ENCODE data around the gene RGS19. TPM values are rescaled to one million over a fixed set of nuclear protein-coding genes. Genes with fewer than 3 reads are reported as not detected.

The RGS19 gene
- total and polyA plus RNA-seq, 4 donors, result 4.9 to 12.9 (median 6.3) TPM

DNA sequence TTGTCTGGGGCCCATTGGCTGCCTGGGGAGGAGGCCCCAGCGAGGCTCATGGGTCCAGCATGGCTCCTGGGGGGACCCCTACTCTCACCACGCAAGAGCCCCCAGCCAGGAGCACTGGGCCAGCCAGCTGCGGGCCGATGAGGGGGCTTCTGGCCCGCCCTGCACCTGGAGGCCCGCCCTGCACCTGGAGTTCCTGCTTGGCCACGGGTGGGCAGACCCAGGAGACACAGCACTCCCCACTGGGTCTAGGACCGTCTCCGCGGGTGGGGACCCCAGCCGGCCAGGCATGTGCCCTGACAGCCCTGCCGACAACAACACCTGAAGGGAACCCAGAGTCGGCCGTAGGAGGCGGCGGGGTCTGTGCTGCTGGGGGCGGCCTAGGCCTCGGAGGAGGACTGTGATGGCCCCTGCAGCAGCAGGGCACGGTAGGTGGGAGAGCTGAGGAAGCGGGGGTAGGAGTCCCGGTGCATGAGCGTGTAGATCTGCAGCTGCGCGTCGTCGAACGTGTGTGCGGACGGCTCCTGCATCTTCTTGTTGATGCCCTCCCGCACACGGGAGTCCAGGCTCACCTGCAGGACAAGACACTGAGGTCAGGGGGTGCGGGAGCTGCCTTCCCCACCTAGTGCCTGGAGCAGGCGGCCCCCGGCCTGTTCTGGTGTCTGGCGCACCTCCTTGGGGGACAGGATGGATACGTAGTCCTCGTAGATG is 5.7 kb downstream of the RGS19 start:
- no peak overlapping the region for H3K9ac ChIP-seq (ENCODE audit: low read depth in 1 of 2, low read length in 2 of 2)
- TF ChIP-seq GABPA (IDR thresholded peaks at IDR 0.05 in 1 of 2, conservative IDR thresholded peaks at IDR 0.05 in 1 of 2), result no peak
- TF ChIP-seq RAD21 (IDR thresholded peaks at IDR 0.05), result no peak
- TF ChIP-seq SP1 (IDR thresholded peaks at IDR 0.05), result no peak
- TF ChIP-seq YY1 (IDR thresholded peaks at IDR 0.05), result no peak
- no peak for TF ChIP-seq REST (IDR thresholded peaks at IDR 0.05)
- TF ChIP-seq RXRA (IDR thresholded peaks at IDR 0.05), result no peak
- TF ChIP-seq TAF1 (conservative IDR thresholded peaks at IDR 0.05), result no peak
- no peak for TF ChIP-seq HNF4A (conservative IDR thresholded peaks at IDR 0.05)
- no peak for TF ChIP-seq EGR1 (IDR thresholded peaks at IDR 0.05; ENCODE audit: low read depth in 2 of 2)
- TF ChIP-seq, protein P1, sequence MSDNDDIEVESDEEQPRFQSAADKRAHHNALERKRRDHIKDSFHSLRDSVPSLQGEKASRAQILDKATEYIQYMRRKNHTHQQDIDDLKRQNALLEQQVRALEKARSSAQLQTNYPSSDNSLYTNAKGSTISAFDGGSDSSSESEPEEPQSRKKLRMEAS (IDR thresholded peaks at IDR 0.05), result no peak
- no peak overlapping the region for H3K4me3 ChIP-seq (ENCODE audit: low read depth in 1 of 3, low read length in 3 of 3)
- peaks cover 0 to 12% (median 3%) of the 10 kb centered on the region in 4 donors for H3K4me1 ChIP-seq (ENCODE audit: control insufficient read depth in 4 of 4, insufficient read depth in 4 of 4, low read length in 3 of 4)
- H3K9me3 ChIP-seq (ENCODE audit: control insufficient read depth in 4 of 4, low read length in 3 of 4), result no peaks in the 10 kb centered on the region
- DNase-seq (ENCODE audit: low spot score), result no peak
- peaks cover 0 to 10% (median 0%) of the 10 kb centered on the region in 4 donors for H3K36me3 ChIP-seq (ENCODE audit: control insufficient read depth in 4 of 4, insufficient read depth in 3 of 4, low read depth in 1 of 4, low read length in 3 of 4)
- no peaks in the 10 kb centered on the region for H3K27me3 ChIP-seq (ENCODE audit: control insufficient read depth in 4 of 4, insufficient read depth in 4 of 4, low read length in 3 of 4)
- 96% methylated on average over 37 of the region's 37 CpGs for WGBS
- H3K27ac ChIP-seq (ENCODE audit: low read depth in 1 of 2, low read length in 2 of 2), result no peak overlapping the region

GRCh38 chr20:64072498-64073063 is 6.7 kb downstream of the RGS19 start:
- no peak overlapping the region for H3K4me3 ChIP-seq (ENCODE audit: low read depth in 1 of 3, low read length in 3 of 3)
- no peak overlapping the region for H3K9ac ChIP-seq (ENCODE audit: low read depth in 1 of 2, low read length in 2 of 2)
- 92% methylated on average over 14 of the region's 14 CpGs for WGBS
- H3K9me3 ChIP-seq (ENCODE audit: control insufficient read depth in 4 of 4, low read length in 3 of 4), result no peaks in the 10 kb centered on the region
- no peak for DNase-seq (ENCODE audit: low spot score)
- TF ChIP-seq ZBTB33 (IDR thresholded peaks at IDR 0.05), result no peak
- TF ChIP-seq YY1 (IDR thresholded peaks at IDR 0.05), result no peak
- no peak for TF ChIP-seq NR2F2 (IDR thresholded peaks at IDR 0.05)
- no peak for TF ChIP-seq RXRA (IDR thresholded peaks at IDR 0.05)
- no peak for TF ChIP-seq TAF1 (conservative IDR thresholded peaks at IDR 0.05)
- TF ChIP-seq, protein P1 (IDR thresholded peaks at IDR 0.05), result no peak
- TF ChIP-seq JUND (IDR thresholded peaks at IDR 0.05), result no peak
- no peak for TF ChIP-seq HNF4A (conservative IDR thresholded peaks at IDR 0.05)
- TF ChIP-seq FOXA1 (IDR thresholded peaks at IDR 0.05), result no peak
- TF ChIP-seq, protein P2, sequence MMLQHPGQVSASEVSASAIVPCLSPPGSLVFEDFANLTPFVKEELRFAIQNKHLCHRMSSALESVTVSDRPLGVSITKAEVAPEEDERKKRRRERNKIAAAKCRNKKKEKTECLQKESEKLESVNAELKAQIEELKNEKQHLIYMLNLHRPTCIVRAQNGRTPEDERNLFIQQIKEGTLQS (IDR thresholded peaks at IDR 0.05), result no peak
- TF ChIP-seq FOXA2 (IDR thresholded peaks at IDR 0.05), result no peak
- no peak for TF ChIP-seq EGR1 (IDR thresholded peaks at IDR 0.05; ENCODE audit: low read depth in 2 of 2)
- no peak for TF ChIP-seq GABPA (IDR thresholded peaks at IDR 0.05 in 1 of 2, conservative IDR thresholded peaks at IDR 0.05 in 1 of 2)
- no peak for TF ChIP-seq REST (IDR thresholded peaks at IDR 0.05)
- no peak for TF ChIP-seq RAD21 (IDR thresholded peaks at IDR 0.05)
- TF ChIP-seq, protein P3, sequence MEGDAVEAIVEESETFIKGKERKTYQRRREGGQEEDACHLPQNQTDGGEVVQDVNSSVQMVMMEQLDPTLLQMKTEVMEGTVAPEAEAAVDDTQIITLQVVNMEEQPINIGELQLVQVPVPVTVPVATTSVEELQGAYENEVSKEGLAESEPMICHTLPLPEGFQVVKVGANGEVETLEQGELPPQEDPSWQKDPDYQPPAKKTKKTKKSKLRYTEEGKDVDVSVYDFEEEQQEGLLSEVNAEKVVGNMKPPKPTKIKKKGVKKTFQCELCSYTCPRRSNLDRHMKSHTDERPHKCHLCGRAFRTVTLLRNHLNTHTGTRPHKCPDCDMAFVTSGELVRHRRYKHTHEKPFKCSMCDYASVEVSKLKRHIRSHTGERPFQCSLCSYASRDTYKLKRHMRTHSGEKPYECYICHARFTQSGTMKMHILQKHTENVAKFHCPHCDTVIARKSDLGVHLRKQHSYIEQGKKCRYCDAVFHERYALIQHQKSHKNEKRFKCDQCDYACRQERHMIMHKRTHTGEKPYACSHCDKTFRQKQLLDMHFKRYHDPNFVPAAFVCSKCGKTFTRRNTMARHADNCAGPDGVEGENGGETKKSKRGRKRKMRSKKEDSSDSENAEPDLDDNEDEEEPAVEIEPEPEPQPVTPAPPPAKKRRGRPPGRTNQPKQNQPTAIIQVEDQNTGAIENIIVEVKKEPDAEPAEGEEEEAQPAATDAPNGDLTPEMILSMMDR (IDR thresholded peaks at IDR 0.05; ENCODE audit: low read depth, low read length, missing input control), result no peak
- no peak for TF ChIP-seq HNF4G (IDR thresholded peaks at IDR 0.05)
- no peak for TF ChIP-seq SP1 (IDR thresholded peaks at IDR 0.05)
- peaks cover 0 to 12% (median 5%) of the 10 kb centered on the region in 4 donors for H3K4me1 ChIP-seq (ENCODE audit: control insufficient read depth in 4 of 4, insufficient read depth in 4 of 4, low read length in 3 of 4)
- no peaks in the 10 kb centered on the region for H3K27me3 ChIP-seq (ENCODE audit: control insufficient read depth in 4 of 4, insufficient read depth in 4 of 4, low read length in 3 of 4)
- no peak overlapping the region for H3K27ac ChIP-seq (ENCODE audit: low read depth in 1 of 2, low read length in 2 of 2)
- H3K36me3 ChIP-seq (ENCODE audit: control insufficient read depth in 4 of 4, insufficient read depth in 3 of 4, low read depth in 1 of 4, low read length in 3 of 4), result peaks cover 0 to 10% (median 0%) of the 10 kb centered on the region in 4 donors

Data from liver (tissue), 9 donors.